HG03139 (cell line): ENCODE results near the gene AHSG.

Experiments
- ATAC-seq: cut with Tn5 transposase; IDR thresholded peaks from one replicate; pipeline ENCODE4 v1.9.1; 2021; ENCODE audit not compliant: unreplicated experiment

AHSG gene

DNA sequence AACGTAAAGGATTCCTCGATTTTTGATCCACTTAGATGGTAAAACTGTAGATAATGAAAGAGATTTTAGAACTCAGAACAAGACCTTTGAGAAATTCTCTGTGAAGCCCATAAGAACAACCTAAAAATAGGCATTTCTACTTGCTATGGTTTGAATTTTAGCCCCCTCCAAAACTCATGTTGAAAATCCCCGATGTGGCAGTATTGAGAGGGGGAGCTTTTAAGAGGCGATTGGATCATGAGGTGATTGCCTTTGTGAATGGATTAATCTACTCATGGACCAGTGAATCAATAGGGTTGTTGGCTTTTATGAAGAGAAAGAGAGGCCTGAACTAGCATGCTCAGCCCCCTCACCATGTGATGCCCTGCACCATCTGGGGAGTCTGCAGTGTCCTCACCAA is 20.2 kb upstream of the AHSG start:
- ATAC-seq = no peak

DNA sequence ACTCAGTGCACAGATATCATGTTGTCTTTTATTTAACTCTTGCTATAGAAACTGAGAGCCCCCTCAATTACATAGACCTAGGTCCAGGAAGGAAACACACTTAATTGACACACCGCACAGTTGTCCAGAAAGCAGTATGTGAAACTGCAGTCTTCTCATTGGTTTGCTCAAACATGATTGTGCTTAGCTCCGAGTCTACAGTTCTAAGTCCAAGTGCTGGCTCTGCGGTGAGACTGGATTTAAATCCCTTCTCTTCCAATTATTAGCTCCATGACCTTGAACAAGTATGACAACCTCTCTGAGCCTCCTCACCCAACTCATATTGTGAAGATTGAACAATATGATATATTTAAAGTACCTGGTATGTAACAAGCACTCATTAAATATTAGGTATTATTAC is 19.0 kb upstream of the AHSG start:
- no peak for ATAC-seq

DNA sequence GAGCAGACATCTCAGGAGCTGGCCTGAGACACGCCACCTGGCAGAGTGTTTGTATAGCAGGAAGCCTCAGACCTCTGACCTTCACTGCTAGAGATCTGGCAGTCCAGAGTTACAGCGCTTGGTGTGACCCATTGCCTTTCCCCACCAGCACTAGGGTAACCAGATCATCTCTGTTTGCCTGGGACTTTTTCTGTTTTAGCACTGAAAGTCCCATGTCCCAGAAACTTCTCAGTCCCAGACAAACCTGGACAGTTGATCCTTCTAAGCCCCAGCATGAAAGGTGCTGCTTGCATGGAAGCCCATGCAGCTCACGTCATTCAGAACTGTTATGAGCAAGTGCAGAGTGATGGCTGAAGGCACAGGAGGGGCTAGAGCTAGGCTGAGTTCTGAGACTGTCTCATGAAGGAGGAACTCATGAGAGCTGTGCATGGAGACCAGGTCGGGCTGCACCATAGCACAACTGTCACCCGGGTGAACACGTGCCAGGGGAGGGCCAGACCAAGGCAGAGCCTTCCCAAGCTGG is 18.2 kb upstream of the AHSG start:
- no peak for ATAC-seq

DNA sequence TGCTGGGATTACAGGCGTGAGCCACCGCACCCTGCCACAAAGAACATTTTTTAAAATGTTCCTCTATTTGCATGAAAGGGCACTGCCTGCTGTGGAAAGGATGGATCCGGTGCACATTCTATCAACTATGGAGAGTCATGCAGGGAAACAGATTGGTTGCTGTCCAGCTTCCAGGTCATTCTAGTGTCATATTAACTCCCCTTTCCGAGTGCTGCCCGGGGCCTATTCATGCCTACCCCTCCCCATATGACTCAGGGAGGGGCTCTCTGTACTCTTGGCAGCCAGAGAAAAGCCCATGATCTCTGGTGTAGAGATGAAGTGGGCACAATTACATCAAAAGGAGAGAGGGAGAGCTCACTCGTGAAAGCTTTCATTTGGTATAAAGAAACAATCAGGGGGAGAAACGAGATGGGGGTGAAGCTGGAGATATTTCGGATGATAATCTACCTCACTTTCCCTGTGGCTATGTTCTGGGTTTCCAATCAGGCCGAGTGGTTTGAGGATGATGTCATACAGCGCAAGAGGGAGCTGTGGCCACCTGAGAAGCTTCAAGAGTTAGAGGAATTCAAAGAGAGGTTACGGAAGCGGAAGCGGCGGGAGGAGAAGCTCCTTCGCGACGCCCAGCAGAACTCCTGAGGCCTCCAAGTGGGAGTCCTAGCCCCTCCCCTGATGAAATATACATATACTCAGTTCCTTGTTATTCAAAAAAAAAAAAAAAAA is 16.1 kb upstream of the AHSG start:
- no peak for ATAC-seq

DNA sequence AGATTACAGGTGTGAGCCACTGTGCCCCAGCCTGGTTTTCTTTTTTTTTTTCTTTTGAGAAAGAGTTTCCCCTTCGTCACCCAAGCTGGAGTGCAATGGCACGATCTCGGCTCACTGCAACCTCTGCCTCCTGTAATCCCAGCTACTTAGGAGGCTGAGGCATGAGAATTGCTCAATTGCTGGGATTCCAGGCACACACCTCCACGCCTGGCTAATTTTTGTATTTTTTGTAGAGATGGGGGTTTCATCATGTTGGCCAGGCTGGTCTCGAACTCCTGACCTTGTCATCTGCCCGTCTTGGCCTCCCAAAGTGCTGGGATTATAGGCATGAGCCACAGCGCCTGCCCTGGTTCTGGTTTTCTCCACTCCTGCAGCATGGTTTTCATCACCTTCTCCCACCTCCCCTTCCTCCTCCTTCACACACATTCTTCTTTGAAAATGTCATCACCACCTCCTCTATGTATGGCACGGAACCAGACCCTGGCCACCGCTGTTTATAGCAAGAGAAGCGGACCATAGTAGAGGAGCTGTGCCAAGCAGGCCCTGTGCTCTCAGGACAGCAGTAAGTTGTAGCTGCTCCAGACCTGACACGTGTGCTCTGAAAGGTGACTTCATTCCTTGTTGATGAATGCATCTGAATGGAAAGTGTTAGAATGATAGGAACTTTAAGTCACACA is 14.6 kb upstream of the AHSG start:
- no peak for ATAC-seq

DNA sequence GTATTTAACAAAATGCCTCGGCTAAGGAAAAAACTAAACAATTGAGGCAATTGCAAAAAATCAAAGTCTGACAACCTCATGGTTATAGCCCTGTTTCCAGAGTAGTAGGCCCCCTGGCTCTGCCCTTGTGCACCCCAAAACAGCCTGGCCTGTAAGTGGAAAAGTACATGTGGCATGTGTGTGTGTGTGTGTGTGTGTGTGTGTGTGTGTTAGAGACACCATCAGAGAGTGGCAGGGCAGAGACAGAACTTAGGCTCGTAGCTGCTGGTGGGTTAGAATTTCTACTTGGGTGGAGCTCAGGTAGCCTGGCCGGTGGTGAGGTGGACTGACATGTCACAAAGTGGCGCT is 14.1 kb upstream of the AHSG start:
- no peak for ATAC-seq

DNA sequence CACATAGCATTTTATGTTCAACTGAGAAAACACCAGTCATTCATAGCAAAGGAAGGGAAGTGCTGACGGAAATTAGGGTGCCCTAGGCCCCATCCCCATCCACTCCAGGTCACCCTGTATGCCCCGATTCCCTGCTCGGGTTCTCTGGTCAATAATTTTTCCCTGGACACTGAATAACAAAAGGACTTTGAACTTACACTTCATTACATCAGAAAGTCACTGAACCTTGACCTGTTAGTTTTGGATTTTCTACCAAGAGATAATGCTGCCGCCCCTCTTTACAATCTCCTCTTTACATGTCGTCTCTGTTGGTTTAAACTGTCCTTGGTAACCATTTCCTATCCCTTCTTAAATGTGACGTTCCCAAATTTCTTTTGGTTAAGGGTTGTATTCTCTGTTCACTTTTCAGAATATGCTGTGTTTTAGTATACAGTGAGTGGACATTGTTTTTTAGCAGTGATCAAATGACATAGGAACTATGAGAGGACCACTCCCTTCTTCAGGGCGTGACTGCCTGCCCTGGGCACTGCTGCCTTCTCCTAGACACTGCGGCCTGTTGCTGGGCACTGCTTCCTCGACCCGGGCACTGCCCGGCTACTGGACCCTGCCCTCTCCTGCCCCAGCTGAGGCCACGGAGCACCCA is 13.6 kb upstream of the AHSG start:
- ATAC-seq = no peak

DNA sequence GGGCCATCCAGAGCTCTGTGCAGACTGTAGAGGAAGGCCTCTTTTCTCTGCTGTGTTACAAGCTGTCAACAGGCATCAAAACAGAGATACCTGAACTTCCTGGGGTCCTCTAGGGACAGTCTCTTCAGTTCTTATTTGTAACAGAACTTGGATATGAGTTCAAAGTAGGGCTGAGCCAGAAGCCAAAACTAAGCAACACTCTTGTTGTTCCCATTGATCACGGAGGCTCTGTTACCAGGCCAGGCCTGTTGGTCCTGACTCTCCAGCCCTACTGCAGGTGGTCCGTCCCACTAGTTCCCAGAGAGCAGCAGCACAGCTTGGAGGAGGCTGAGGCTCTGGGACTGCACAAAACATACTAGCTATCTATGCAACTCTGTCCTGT is 13.1 kb upstream of the AHSG start:
- ATAC-seq = no peak

DNA sequence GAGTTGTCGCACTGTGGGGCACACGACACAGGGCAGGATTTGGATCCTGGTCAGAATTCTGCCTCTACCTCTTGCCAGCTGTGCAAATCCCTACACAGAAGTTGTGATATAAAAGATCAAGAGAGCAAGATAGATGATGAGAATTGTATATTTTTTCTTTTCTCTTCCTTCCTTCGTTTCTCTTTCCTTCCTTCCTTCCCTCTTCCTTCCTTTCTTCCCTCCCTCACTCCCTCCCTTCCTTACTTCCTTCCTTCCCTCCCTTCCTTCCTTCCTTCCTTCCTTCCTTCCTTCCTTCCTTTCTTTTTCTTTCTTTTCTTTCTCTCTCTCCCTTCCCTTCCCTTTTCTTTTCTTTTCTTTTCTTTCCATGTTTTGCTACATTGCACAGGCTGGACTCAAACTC is 12.0 kb upstream of the AHSG start:
- ATAC-seq = no peak

DNA sequence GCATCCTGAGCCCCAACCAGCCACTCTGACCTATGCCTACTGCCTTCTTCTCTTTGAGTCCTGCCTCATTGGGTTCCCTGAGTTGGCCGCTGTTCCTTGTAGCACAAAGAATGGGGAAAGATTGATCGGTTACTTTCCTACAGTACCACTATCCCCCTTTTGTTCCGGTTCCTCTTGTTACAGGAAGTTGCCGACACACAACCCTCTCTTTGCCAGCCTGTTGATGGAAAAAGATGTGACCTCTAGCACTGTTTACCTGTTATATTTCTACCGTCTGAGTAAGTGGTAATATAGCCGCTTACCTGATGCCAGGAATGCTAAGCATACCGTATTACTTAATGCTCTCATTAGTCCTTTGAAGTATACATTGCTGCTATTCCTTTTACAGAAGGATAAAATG is 9.7 kb upstream of the AHSG start:
- no peak for ATAC-seq

DNA sequence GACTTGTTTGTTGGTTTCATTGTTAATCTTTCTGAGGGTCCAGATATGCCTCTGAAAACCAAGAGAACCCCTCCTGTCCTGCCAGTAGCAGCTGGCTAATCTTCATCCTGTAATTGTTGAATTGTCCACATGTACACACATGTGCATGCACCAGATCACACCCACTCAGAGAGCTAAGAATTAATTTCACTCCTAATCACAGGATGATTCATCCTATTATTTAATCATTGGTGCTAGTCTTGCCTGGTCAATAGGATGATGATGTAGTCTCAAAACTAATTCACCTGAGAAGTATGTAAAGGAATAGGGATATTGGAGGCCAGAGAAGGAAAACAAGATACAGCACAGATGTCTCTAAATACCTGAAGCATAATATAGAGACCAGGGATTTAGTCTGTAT is 7.8 kb upstream of the AHSG start:
- no peak for ATAC-seq

DNA sequence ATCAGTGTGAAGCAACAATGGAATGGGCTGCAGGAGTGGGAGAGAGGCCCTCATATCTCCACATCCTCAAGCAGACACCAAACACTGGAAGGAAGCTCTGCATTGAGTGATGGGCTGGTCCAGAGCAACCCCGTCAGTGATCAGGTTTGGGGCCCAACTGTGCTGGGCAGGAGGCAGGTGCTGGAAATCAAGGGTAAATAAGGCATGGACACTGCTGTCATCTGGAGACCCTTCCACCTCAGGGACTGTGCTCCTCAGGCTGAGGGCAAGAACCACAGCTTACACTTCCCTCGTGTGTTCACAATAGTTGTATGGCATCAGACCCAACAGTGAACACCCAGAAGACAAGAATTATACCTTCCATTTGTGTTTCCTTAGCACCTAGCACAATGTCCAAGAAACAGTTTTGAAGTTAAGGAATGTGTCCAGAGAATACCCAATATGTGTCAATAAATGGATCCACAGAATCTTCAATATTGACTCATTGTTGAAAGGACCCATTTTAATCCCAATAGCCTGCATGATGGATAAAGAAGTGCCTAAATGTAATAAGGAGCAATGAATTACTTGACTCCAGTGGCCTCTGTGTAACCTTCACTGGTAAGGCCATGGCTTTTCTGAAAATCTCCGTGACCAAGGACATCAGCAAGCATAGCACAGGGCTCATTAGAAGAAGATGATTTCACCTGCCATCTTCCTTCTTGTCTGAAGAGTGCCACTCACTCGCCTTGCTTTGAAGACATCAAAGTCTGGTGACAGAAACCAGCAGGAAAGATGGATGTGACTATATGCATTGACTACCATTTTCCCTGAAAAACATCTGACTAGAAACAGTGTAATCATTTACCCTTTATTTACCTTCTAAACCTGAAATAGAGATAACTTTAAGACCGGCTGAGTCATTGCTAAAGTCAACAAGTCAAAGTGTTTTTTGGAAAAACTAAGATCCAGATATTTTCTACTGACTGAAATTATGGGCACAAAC is 7.0 kb upstream of the AHSG start:
- ATAC-seq = no peak

DNA sequence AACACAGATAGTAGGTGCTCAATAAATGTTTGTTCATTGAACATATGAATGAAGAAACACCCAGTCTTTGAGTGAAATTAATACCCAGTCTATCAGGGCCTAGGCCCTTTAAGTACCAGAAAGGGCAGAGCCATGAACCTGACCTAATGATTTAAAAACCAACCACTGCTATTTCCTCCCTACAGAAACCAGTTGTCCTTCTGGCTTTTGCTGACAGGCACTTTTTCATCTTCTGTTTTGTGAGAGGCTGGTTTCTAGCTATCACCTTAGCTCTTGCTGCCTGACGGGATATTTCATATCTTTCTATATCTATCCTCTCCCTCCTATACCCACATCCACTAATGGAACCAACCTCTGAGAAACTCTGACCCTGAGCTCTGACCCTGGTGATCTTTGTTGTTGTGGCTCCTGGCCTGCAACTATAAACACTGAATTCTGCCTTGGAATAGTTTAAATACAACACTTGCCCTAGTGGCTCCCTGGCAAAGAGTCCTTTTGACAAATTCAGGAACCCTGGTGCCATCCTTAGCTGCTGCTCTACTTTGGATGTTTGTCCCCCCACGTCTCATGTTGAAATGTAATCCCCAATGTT is 4.1 kb upstream of the AHSG start:
- ATAC-seq = no peak

DNA sequence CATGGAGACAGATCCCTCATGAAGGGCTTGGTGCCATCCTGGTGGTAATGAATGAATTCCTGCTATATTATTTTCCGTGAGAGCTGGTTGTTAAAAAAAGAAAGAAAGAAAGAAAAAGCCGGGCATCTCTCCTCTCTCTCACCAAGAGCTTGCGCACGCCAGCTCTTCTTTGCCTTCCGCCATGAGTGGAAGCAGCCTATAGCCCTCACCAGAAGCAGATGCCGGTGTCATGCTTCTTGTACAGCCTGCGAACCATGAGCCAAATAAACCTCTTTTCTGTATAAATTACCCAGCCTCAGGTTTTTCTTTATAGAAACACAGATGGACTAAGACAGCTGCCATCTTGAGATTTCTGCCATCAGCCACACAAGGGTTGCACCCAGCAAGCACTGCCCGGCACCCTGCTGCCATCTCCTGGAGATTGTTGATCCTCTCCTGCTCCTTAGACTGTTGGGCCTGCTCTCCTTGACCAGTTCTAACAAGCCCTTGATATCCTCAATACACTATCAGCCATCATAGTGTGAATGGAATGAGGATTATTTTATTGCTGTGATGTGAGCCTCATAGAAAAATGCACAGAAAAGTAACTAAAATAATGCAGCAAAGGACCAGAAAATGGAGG is 3.5 kb upstream of the AHSG start:
- ATAC-seq = no peak

DNA sequence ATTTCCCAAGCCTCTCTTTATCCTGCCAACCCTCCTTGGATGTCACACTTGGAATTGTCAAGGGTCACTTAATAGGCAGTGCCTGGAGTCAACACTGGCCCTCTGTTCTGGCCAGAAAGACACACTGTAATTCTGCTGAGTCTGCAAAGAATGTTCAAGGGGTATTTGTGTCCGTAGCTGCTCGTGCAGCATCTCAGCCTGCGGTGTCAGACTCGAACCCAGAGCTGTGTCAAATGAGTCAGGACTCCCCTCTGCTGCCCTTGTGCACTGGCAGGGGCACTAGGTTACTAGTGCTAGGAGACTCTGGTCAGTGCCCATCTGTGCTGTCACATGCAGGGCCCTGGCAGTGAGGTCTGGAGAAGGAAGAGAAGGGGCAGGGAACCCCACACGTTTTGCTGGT is 795 bp upstream of the AHSG start:
- ATAC-seq = no peak

DNA sequence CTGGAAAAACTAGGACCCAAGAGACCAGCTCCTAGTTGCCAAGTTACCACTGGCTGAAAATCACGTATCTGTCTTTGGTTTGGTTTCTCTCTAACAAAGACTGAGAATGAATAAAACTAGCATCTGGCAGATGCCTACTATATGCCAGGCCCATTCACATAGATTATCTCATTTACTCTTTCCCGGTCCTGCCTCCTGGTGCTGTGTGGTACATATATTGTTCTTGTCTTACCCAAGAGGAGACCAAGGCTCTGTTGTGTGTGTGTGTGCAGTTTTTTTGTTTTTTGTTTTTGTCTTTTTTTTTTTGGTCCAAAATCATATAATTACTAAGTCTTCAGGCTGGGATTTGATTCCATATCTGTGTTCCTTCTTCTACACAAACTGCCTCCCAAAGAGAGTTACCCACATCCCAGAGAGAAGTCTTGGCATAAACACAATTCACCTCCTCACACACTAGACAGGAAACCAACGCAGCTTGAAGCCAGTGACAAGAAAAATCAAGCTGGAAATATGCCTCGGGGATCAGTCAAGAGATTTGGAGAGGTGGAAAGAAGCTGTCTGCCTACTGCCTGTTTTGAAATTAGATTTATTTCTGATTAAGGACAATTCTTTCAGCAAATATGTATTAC is 891 bp downstream of the AHSG start:
- no peak for ATAC-seq

DNA sequence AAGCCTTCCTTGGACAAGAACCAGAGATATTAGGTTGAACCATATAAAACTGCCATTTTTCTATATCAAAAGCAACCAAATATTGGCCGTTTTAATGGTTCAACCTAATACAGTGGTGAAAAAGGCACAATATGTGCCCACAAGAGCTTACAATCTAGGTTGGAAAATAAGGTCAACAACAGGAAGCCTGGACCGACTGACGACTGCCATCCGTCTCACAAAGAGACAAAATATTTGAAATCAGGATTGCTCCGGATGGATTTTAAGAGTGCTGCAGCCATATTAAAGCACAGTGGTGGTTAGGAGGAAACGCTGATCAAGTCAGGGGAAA is 1.4 kb downstream of the AHSG start:
- ATAC-seq = no peak

DNA sequence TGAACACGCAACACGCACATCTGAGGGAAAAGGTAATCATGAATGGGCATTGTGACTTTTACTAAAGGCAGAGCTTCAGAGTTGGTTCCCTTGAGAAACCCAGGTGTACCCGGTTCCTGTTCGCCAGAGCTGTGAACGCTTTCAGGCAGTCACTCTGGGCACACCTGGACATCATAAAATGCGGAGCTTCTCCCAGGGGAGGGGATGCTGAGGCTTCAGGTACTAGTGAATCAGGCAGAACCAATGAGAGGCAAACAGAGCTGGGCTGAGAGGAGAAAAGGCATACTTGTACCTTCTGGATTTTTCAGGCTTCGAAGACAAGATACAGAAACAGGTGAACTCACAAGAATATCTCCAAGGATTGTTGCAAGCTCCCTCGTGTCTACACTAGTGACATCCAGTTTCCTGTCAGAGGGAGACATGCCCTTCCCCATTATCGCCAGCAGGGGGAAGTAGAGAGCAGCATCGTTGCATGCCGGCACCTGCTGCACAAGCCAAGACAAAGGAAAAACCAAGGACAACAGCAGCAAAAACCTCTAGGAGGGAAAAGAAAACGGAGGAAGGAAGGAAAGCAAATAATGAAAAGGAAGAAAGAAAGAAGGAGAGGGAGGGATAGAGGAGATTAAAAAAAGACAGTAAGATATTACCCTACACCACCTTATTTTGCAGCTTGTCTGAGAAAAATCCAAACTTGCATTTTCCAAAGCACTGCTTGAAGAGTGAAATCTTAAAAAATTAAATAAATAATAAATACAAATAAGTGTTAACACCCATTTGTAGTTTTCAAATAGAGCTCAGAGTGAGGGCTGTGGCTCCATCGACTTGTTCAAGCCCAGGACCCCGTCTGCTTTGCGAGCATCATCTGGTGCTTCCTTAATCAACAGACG is 2.0 kb downstream of the AHSG start:
- ATAC-seq = no peak

DNA sequence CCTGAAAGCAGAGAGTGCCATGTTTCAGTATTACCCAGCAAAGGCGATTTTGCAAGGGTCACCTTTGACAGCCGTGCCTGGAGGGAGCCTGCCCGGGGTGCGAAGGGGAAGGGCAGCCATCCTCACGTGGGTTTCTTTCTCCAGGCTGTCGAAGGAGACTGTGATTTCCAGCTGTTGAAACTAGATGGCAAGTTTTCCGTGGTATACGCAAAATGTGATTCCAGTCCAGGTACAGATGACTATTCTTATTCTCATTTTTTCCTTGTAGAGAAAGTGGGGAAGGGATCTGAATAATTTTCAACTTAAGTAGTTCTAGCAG is 3.4 kb downstream of the AHSG start:
- no peak for ATAC-seq
